Measurements from ENCODE around the gene MICAL3. TPM values are rescaled to one million over a fixed set of nuclear protein-coding genes. Genes with fewer than 3 reads are reported as not detected.

MICAL3 gene
- total and polyA plus RNA-seq, 2 experiments from 2014 or later = 27.3 to 76.9 TPM

DNA sequence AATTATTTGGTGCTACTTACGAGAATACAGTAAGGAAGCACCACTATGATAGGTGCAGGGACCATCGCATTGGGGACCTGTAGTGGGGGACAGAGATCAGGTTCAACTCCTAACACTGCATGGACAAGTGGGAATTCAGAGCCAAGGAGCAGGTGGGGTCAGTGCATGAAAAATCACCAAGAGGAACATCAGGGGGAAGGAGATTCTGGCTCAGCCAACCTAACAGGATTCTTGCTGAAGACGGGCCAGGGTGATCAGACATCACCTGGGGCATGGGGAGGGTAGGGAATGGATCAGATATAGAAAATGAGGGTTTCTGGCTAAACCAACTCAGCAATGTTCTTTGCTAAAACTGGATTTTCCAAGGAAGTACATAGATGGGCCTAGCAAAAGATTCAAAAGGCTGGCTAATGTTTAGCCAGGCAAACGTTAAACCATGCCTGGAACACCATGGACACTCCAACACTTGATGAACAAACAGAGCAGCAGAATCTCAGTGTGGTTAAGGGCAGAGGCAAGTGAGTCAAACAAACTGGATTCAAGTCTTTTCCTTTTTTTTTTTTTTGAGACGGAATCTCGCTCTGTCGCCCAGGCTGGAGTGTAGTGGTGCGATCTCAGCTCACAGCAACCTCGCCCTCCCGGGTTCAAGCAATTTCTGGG is 70.0 kb downstream of the MICAL3 start:
- Histone ChIP-seq H3K9me3 (ENCODE audit: low read depth) (no peaks in the 10 kb centered on the region), H3K4me1 (ENCODE audit: low read depth) (peaks cover 21% of the 10 kb centered on the region), H3K27me3 (no peaks in the 10 kb centered on the region), H3K4me3 (no peak overlapping the region), H3K27ac (no peak overlapping the region), H3K36me3 (no peaks in the 10 kb centered on the region)
- TF ChIP-seq, protein P1, sequence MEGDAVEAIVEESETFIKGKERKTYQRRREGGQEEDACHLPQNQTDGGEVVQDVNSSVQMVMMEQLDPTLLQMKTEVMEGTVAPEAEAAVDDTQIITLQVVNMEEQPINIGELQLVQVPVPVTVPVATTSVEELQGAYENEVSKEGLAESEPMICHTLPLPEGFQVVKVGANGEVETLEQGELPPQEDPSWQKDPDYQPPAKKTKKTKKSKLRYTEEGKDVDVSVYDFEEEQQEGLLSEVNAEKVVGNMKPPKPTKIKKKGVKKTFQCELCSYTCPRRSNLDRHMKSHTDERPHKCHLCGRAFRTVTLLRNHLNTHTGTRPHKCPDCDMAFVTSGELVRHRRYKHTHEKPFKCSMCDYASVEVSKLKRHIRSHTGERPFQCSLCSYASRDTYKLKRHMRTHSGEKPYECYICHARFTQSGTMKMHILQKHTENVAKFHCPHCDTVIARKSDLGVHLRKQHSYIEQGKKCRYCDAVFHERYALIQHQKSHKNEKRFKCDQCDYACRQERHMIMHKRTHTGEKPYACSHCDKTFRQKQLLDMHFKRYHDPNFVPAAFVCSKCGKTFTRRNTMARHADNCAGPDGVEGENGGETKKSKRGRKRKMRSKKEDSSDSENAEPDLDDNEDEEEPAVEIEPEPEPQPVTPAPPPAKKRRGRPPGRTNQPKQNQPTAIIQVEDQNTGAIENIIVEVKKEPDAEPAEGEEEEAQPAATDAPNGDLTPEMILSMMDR (IDR thresholded peaks at IDR 0.05; ENCODE audit: low read depth, low read length) = no peak
- DNase-seq (ENCODE audit: low read depth in 1 of 2, low spot score in 1 of 2) = no peak

DNA sequence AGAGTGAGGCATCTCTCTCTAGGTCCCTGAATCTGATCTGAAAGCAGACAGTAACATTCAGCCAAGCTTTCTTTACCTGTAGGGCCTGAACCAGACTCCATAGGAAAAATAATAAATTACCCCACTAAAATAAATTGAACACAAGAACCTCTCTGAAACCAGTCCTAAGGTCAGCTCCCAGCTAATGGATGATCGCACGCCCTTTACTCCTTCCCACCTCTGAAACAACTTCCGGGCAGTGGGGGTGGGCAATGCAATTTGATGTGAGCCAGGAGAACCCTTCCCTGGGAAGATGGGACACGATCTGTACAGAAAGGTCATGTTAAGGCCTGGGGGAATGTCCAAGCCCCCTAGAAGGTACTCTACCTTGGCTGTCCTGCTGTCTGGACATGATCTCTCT is 71.2 kb downstream of the MICAL3 start:
- TF ChIP-seq, protein P1 (IDR thresholded peaks at IDR 0.05; ENCODE audit: low read depth, low read length) = no peak
- no peak overlapping the region for H3K27ac ChIP-seq
- H3K4me3 ChIP-seq = no peak overlapping the region
- H3K4me1 ChIP-seq (ENCODE audit: low read depth) = peaks cover 21% of the 10 kb centered on the region
- no peak for DNase-seq (ENCODE audit: low read depth in 1 of 2, low spot score in 1 of 2)
- H3K27me3 ChIP-seq = no peaks in the 10 kb centered on the region
- H3K9me3 ChIP-seq (ENCODE audit: low read depth) = no peaks in the 10 kb centered on the region
- H3K36me3 ChIP-seq = no peaks in the 10 kb centered on the region

DNA sequence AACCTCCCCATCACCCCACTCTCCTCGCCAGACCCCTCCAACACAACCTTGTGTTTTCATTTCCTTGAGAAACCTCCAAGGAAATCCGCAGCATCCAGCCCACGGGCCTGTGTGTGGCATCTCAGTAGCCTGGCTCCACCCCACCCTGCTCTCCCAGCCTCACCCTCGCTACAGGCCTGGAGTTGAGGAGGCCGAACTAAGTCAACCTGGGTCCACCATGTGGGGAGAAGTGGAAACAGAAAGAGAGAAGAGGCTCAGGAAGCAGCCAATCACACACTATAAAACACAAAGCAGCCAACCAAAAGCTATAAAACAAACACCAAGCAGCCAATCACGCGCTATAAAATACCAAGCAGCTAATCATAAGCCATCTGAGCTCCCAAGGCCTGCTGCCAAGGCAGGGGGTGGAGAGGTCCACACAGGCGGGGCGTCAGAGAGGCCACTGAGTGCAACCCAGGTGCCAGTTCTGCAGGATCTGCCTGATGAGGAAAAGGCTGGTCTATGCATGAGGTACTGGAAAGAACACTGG is 72.0 kb downstream of the MICAL3 start:
- no peak for DNase-seq (ENCODE audit: low read depth in 1 of 2, low spot score in 1 of 2)
- no peak overlapping the region for H3K4me3 ChIP-seq
- peak overlapping the region; percentile 54 for H3K27ac ChIP-seq
- H3K4me1 ChIP-seq (ENCODE audit: low read depth) = peaks cover 25% of the 10 kb centered on the region
- H3K36me3 ChIP-seq = no peaks in the 10 kb centered on the region
- TF ChIP-seq, protein P1 (IDR thresholded peaks at IDR 0.05; ENCODE audit: low read depth, low read length) = no peak
- no peaks in the 10 kb centered on the region for H3K27me3 ChIP-seq
- H3K9me3 ChIP-seq (ENCODE audit: low read depth) = no peaks in the 10 kb centered on the region

DNA sequence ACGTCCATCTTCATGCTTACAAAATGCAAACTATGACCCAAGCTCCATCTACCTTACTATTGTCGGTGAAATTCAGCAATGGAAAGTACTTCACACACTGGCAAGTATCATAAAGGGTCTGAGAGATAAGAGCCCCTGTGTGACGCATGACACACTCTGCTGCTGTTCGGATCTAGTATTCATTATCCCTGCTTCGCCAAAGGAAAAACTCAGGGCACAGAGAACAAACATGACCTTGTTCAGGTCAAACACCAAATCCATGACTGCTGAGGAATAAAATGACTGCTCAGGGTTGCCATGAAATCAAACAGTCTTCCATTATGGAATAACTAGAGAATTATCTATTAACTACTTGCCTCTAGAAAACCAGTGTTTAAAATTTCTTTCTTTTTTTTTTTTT is 73.0 kb downstream of the MICAL3 start:
- Histone ChIP-seq H3K4me1 (ENCODE audit: low read depth) (peaks cover 34% of the 10 kb centered on the region), H3K36me3 (no peaks in the 10 kb centered on the region), H3K9me3 (ENCODE audit: low read depth) (no peaks in the 10 kb centered on the region), H3K27ac (peak overlapping the region; percentile 49), H3K4me3 (no peak overlapping the region), H3K27me3 (no peaks in the 10 kb centered on the region)
- TF ChIP-seq, protein P1 (IDR thresholded peaks at IDR 0.05; ENCODE audit: low read depth, low read length) = no peak
- peak in 1 of 2 donors; percentile 63 for DNase-seq (ENCODE audit: low read depth in 1 of 2, low spot score in 1 of 2)

DNA sequence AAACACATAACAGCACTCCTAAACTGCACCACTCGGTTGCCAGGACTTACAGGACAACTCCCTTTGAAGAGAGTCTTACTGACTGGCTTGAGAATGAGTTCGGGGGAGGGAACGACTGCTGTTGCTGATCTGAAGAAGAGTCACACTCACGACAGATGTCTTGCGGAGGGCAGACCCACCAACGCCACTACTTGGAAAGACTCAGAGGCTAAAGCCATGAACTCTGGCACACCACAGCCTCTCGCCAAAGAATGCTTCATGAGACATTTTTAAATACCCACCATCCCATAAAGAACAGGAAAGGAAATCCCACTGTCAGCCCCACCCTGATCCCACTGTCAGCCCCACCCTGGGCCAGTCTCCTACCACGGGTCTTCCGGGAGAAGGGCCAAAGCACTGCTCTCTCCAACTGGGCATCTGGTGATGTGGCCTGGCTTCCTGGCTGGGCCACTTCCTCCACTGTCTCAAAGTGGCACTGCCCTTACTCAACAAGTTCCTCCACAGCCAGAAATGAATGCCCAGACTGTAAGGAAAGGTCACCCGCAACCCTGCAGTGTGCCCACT is 73.6 kb downstream of the MICAL3 start:
- Histone ChIP-seq H3K4me1 (ENCODE audit: low read depth) (peaks cover 40% of the 10 kb centered on the region), H3K9me3 (ENCODE audit: low read depth) (no peaks in the 10 kb centered on the region), H3K27me3 (no peaks in the 10 kb centered on the region), H3K36me3 (no peaks in the 10 kb centered on the region), H3K27ac (peak overlapping the region; percentile 49), H3K4me3 (no peak overlapping the region)
- no peak for DNase-seq (ENCODE audit: low read depth in 1 of 2, low spot score in 1 of 2)
- TF ChIP-seq, protein P1 (IDR thresholded peaks at IDR 0.05; ENCODE audit: low read depth, low read length) = no peak
